DMS114 treated with DMSO at 0.1 percent for 48 hours (cell line): Measurements from ENCODE around the gene PTPRN2.

ENCODE experiments used
- DNase-seq: peaks from one replicate; lab custom pipeline; 2025; ENCODE audit not compliant: unreplicated experiment; lab: John Stamatoyannopoulos, UW

The PTPRN2 gene

DNA sequence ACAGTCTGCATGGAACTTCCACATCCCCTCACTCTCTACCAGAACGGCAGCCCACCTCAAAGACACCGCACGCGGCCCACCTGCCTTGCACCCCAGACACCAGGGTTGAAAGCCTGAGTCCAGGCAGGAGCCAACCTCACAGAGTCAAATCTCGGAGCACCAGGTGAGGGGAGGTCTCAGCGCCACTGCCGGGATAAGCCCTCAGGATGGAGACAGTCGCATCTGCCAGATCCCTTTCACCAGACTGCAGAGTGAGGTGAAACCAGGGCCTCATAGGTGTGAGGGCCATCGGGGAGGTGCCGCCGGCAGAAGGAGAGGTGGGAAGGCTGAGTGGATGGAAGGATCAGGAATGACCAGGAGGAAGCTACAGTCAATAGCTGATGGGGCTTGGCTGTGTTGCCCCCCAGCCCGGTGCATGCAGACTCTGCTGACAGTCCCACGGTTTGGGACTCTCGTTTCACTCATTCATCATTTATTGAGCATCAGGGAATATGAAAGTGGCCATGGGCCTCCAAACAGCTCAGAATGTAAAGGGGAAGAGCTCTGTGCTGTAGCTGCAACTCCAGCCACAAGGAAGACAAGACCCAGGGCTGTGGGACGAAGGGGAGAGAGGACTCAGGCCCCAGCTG lies 315.0 kb downstream of the PTPRN2 start:
- no peak for DNase-seq

GRCh38 chr7:158272091-158272490 lies 315.5 kb downstream of the PTPRN2 start:
- DNase-seq, result no peak

DNA sequence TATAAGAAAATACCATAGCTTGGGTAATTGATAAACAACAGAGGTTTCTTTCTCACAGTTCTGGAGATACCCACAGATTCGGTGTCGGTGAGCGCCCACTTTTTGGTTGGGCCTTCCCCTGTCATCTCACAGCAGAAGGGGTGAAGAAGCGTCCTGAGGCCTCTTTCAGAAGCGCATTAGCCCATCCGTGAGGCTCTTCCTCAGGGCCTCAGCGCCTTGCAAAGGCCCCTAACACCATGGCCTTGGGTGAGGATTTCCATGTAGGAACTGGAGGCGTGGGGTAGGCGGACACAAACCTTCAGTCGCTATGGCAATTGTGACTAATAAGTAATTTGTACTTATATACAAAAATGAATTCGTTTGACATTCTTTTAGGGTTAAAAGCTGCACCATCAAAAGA lies 316.0 kb downstream of the PTPRN2 start:
- DNase-seq, result no peak

DNA sequence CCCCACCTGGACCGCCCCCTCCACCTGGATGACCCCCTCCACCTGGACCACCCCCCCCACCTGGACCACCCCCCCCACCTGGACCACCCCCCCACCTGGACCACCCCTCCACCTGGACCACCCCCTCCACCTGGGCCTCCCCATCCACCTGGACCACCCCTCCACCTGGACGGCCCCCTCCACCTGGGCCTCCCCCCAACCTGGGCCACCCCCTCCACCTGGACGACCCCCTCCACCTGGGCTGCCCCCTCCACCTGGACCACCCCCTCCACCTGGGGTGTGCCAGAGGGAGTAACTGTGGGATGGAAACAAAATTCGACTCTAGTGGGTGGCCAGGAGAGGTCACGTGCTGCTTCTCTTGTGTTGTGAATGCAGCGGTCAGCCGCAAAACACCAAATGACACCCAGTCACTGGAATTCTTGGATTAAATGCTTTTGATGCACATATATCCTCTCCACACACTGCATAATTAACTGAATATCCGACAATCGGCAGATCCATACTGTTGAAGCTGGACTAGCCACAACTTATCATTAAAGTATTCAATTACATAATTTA lies 316.7 kb downstream of the PTPRN2 start:
- no peak for DNase-seq

DNA sequence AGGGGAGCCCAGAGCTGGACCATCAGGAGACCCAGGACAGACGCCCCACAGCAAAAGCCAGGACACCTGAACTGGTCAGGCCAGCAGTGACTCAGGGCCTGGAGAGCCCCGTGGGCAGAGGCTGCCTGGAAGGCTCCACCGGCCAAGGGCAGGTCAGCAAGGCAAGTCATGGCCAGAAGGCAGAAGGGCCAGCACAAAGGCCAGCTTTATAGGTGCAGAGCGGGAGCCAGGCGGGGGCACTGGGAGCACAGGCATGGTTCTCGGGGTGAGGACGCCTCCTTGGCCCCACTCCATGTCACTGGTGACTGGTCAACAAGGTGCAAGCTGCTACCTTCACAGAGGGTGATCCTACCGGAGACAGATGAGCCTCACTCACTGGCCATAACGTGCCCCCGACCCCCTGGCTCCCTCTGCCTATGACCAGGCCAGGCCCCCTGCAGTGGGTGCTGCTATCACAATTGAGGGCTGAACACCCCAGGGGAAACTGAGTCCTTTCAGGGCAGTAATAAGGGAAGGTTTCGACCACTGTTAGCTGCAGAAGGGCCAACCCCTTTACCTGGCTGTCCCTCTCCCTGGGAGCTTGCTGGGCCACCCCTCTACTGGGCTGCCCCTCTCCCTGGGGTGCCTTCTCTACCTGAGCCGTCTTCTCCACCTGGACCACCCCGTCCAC lies 317.4 kb downstream of the PTPRN2 start:
- DNase-seq, result no peak

DNA sequence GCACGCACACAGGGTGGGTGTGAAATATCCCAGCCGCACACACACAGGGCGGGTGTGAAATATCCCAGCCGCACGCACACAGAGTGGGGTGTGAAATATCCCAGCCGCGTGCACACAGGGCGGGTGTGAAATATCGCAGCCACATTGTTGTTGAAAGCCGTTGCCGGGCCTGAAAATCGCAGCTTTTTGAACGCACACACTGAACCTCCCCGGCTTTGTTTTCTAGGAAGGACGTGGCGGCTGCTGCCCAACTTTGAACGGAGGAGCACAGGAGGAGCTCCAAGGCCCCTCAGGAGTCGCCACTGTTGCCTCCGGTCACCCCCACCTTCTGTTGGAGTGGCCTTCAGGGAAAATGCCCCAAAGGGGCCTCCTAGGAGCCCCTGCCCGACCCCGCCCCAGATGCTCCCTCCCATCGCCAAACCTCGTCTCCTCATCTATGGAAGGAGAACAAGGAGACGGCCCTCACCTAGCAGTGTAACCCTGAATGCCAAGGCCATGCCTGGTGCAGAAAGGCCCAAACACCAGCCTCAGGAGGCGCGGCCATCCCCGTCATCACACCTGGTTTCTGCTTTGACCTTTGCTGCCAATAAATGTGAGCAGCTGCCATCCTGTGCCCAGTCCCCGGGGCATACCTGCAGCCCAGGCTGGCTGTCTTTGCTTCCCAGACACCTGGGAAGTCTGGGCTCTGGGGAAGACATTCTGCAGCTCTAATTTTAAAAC lies 318.6 kb downstream of the PTPRN2 start:
- DNase-seq, result no peak

- no peak for DNase-seq
Measured at GRCh38 chr7:158267742-158268435, 319.7 kb downstream of the PTPRN2 start.

- no peak for DNase-seq
Measured at GRCh38 chr7:158266817-158267741, 320.5 kb downstream of the PTPRN2 start.

DNA sequence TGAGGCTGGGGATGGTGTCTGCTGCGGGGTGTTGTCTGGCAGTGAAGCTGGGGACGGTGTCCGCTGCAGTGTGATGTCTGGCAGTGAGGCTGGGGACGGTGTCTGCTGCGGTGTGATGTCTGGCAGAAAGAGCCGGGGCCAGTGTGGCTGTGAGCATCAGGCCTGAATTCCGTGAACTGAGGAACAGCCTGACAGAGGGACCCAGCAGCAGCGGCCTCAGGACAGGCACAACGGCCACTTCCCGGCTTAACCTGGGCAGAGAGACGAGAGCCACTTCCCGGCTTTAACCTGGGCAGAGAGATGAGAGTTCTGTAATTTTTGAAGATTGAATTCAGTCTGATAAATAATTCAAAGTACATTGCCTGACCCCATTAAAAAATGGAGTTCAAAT lies 321.2 kb downstream of the PTPRN2 start:
- DNase-seq, result no peak

DNA sequence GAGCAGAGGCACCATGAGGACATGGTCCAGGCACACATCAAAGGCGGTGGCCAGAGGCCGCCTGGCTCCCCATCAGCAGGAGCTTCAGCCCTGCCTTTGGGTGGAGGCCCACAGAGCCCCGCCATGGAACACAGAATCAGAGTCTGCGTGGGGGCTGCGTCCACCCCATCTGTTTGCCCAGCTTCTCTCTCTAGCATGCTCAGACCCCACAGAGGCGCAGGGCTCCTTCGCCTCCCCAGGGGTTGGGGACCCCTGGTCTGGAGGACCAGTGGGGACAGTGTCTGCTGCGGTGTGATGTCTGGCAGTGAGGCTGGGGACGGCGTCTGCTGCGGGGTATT lies 321.9 kb downstream of the PTPRN2 start:
- DNase-seq, result no peak

- DNase-seq, result no peak
Measured at GRCh38 chr7:158264881-158265742, 322.5 kb downstream of the PTPRN2 start.

GRCh38 chr7:158263964-158264748 lies 323.5 kb downstream of the PTPRN2 start:
- no peak for DNase-seq

DNA sequence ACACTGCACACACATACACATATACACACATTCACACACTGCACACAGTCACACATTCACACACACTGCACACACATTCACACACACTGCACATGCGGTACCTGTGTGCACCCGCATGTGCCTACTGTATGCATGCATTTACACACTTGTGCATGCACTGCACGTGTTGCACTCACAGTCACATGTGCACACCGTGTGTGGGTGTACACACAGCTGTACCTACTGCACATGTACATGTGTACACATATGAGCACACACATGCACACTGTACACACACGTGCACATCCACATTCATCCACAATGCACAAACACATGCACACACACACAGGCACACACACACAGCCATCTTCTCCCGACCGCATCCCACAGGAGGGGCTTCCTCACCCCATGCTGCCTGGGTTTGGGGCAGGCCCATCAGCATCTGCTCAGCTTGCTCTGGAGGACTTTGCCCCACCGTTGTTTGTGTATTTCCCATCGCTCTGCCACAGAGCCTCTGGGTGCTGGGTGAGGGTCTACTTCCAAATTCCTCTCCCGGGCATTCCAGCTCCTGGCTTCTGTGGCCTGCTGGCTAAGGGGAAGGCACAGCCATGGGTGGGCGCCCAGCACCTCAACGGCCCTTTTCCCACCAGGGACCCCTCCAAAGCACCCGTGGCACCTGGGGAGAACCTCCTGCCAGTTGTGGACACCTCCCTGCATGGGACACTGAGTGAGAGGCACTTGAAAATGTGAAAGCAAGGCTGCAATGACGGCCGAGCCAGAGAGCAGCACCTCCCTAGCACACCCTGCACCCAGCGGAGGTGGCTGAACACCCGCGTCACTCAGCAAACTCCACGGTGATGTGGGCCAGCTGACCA lies 324.3 kb downstream of the PTPRN2 start:
- DNase-seq, result no peak

- DNase-seq, result no peak
Measured at GRCh38 chr7:158262284-158263109, 325.1 kb downstream of the PTPRN2 start.

- DNase-seq, result no peak
Measured at GRCh38 chr7:158261362-158262235, 326.0 kb downstream of the PTPRN2 start.
